Measurements from ENCODE around the gene SPON1.
"Not testable (repeated sequence)": the region's sequence is repeated elsewhere in the genome, so short reads cannot be mapped to it uniquely, and the experiment has no call there.

Gene SPON1

DNA sequence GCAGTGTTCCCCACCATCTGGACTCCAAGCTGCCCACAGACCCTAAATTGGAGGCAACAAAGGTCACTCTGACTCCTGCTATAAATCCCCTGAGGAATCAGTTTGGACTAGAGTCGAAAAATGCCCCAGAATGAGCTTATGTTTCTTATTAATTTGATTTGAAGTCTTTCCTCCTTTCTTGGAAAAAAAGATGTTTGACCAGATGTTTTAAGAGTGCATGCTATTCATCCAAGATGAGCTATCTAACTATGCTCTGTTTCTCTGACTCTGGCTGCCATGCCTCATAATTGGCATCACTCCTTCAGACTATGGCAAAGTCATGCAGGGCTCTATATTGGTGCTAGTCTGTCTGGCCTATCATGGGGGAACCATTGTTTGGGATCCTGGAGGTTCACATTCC is 174.0 kb downstream of the SPON1 start:
- no peak for DNase-seq

GRCh38 chr11:14137284-14137683 is 174.8 kb downstream of the SPON1 start:
- no peak for DNase-seq

DNA sequence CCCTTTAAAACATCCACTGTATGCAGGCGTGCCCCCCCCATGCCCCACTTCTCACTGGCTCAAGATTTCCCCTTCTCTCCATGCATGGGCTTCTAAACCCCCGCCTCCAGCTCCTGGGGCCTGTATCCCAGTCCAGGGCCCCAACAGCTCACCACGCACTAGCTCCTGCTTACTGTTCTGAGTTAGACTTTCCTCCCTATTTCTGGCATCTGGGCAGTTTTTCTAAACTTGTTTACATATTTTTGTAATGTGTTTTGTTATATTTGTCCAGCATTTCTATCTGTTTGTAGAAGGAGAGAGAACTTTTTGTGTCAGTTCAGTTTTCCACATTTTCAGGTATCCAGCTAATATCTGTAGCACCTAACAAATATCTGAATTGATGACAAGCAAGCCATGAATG is 178.5 kb downstream of the SPON1 start:
- no peak for DNase-seq

- DNase-seq = no peak
Observed at GRCh38 chr11:14141676-14142075, 179.2 kb downstream of the SPON1 start.

DNA sequence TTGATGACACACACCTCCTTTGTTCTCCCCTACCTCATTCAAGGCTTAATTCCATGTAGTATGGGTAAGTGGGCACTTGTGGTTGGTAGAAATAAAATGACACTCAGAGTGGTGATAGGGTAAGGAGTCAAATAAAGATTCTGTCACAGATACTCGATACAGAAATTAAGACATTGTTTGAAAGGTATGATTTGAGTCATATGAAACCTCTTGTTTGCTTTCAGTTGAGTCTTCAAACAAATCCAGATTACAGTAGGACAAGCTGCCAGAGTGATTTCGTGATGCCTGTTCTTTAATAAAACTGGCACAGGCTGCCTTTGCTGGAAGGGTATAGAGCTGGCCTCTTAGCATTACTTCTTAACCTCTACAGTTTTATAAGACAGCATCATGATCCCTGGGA is 182.4 kb downstream of the SPON1 start:
- DNase-seq = no peak

DNA sequence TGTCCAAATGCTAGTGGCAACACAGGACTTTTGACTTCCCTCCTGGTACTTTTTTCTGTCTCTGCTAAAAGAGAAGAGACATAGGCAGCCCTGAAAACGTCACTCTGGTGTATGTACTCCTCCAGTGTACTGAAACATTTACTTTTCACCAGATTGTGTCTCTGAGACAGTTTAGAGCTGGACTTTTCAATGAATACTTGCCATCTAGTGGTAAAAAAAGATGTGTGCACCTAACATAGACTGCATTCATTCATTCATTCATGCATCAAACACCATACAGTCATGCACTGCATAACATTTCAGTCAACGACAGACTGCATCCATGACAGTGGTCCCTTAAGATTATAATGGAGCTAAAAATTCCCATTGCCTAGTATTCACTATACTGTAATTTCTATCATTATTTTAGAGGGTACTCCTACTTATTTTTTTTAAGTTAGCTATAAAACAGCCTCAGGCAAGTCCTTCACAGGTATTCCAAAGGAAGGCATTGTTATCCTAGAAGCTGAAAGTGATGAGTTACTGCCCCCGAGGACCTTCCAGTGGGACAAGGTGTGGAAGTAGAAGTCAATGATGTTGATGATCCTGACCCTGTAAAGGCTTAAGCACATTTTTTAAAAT is 186.2 kb downstream of the SPON1 start:
- DNase-seq = no peak

- DNase-seq = no peak
Observed at GRCh38 chr11:14149683-14150082, 187.2 kb downstream of the SPON1 start.

DNA sequence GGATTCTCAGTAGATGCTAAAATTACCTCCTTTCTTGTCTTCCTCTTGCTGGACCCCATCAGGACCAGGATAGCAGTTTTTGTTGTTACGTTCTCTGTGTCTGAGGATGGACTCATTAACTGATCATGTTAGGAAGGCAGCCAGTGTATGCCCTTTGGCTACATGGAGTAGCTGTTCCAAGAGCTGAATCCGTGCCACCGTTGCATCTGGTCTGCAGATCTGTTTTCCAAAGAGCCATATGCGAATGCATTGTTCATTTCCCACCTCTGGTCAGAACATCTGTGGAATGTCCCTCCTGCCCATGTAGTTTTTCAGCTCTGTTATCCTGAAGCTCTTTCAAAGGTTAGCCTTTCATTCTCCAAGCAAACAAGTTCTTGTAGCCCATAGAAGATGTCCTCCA is 188.4 kb downstream of the SPON1 start:
- no peak for DNase-seq

DNA sequence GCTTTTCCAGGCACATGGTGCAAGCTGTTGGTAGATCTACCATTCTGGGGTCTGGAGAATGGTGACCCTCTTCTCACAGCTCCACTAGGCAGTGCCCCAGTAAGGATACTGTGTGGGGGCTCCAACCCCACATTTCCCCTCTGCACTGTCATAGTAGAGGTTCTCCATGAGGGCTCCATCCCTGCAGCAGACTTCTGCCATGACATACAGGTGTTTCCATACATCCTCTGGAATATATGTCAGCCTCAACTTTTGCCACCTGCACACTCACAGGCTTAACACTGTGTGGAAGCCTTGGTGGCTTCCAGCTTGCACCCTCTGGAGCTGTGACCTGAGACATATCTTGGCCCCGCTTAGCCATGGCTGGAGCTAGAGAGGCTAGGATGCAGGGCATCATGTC is 191.6 kb downstream of the SPON1 start:
- DNase-seq = not testable (repeated sequence)

- no peak for DNase-seq
Observed at GRCh38 chr11:14158393-14158792, 195.9 kb downstream of the SPON1 start.

DNA sequence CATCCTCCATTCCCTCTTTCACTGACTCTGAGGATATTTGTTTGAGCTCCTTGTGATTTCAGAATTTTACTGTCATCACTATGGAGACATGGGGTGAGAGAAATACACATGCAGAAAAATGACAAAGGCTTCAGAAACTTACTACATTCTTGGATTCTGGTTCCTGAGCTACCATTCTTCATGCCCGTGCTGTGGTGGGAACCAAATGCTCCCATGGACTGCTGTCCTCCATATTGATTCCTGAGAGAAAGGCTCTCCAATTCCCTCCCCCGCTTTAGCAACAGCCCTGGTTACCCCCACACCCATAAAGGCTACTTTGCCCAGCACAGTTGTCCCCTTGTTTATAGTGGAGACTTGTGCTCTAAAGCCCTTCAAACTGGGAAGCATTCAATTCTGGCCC is 201.1 kb downstream of the SPON1 start:
- no peak for DNase-seq

GRCh38 chr11:14173679-14174078 is 211.2 kb downstream of the SPON1 start:
- DNase-seq = not testable (repeated sequence)

GRCh38 chr11:14179116-14179820 is 216.7 kb downstream of the SPON1 start:
- DNase-seq = no peak

DNA sequence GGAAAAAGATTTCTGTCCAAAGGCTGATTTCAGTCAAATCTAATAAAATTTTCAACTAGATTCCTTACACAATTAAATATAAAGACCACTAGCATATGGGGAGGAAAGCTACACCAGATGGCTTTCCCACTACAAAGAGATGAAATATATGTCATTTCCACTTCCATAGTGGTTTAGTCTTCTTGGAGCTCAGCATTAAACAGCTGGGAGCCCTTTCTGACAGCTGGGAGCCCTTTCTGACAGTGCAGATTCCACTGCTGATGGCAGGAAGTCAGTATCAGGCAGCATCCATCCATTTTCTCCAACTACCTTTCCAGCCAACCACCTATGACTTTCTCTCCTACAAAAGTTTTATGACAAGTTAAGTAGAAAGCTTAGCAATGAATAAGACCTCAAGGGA is 218.6 kb downstream of the SPON1 start:
- no peak for DNase-seq

DNA sequence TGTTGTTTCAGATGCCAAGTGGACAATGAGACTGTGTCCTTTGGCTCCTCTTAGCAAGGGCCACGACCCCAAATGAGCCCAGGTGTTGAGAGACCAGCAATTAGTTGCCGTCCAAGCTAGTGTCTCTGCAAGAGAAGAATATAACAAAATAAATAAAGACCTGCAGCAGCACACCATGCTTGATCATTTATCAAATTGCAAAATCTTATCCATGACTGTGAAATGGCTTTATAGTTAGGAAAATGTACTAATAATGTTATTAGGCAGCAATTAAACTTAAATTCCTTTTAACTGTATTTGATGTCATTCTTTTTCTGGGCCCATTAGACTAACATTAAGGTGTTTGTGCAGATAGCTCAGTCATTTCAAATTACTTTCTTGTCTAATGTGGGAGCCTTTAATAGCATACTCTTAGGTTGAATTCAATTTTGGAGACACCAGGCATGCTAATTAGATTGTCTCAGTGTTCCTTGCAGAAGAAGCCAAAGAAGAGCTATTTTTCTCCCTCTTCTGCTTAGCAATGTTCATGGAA is 220.4 kb downstream of the SPON1 start:
- DNase-seq = no peak

GRCh38 chr11:14184028-14184940 is 221.8 kb downstream of the SPON1 start:
- no peak for DNase-seq

DNA sequence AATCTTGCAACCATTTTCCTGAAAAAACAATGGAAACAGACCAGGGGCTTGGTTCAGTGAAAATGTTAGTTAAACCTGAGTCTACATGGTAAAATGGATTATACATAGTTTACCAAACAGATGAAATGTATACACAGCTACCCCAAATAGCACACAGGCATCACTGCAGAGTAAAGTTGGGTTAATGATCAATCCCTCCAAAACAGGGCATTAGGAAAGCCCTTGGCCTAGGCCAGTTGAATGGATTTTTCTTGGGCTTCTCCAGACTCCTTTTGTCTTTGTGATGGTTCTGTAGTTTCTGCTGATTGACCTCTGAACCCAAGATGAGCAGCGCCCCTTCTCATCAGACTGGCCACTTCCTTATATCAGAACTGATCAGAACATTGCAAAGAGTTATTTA is 222.9 kb downstream of the SPON1 start:
- DNase-seq = no peak

DNA sequence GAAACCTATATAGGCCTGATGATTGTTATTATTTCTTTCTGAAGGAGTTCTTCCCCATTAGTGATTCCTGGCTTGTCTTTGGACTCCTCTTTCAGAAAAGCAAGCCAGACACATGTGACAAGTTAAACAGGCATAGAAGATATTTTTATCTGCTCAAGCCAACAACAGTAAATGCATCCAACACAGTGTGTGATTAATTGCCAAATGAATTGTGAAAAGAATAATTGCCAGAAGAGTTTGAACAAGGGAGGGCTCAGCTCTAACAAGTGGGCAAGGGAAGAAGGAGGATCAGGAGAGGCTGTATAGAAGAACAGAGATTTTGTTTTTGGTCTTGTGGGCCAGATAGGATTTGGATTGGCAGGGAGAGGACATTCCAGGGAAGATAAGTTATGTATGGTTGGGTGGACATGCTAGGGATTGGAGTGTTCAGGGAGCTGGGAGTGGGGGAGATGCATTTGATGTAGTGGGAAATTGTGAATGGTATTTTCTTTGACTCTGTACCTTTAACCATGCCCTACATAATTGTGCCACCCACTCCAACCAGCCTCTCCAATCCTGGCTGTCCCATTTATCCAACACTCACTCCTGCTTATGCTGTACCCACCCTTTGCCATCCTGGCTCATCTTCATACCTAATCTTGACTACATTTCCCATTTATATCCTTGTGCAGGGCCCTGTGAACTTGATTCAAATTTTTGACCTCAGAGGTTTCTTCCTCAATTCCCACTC is 223.7 kb downstream of the SPON1 start:
- DNase-seq = no peak

DNA sequence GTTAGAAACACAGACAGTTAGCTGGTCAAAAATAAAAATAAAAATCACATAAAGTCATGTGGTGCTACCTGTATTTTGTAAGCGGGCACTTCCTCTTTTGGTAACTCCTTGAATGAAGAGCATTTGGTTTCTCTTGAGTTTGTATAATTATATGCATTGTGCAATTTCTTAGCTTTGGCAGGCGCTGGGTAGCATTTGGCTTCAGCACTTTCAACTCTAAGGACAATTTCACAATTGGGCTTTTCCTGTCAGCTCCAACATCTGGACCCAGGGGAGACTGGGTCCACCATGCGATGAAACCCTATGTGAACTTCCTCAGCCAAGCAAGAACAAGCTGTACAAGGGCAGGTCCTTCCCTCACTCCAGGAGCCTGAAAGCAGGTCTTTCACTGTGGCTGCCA is 227.4 kb downstream of the SPON1 start:
- DNase-seq = no peak

- no peak for DNase-seq
Observed at GRCh38 chr11:14190992-14191778, 228.7 kb downstream of the SPON1 start.

- DNase-seq = no peak
Observed at GRCh38 chr11:14193644-14194043, 231.1 kb downstream of the SPON1 start.

Data from SHP77 treated with DMSO at 0.1 percent for 48 hours (cell line).